WERI-Rb-1 (cell line): ENCODE data around the gene TMEM40.

Experiments used
- DNase-seq: peaks from one replicate; pipeline ENCODE4 v3.0.0-alpha.2; 2020
- H3K27ac ChIP-seq: fragments of 250-450 bp; sonication (Bioruptor Pico); 2 replicates; pipeline ENCODE4 v1.5.1; 2020; ENCODE audit warnings: mild to moderate bottlenecking, moderate library complexity
- H3K27me3 ChIP-seq: fragments of 250-450 bp; sonication (Bioruptor Pico); 2 replicates; pipeline ENCODE4 v1.5.1; 2021; ENCODE audit warnings: mild to moderate bottlenecking, low read depth, moderate library complexity; ENCODE audit not compliant: insufficient read depth, severe bottlenecking
- H3K36me3 ChIP-seq: fragments of 250-450 bp; sonication (Bioruptor Pico); 2 replicates; pipeline ENCODE4 v1.5.1; 2020; ENCODE audit warnings: mild to moderate bottlenecking, moderate library complexity
- H3K4me3 ChIP-seq: 2 replicates; pipeline ENCODE4 v1.5.1; 2011; ENCODE audit warnings: low read depth, mild to moderate bottlenecking, control low read depth, low read length
- H3K9me3 ChIP-seq: fragments of 250-450 bp; sonication (Bioruptor Pico); 2 replicates; pipeline ENCODE4 v1.5.1; 2021; ENCODE audit warnings: mild to moderate bottlenecking, moderate library complexity; ENCODE audit not compliant: severe bottlenecking
- TF ChIP-seq, protein P1 (sequence below): IDR thresholded peaks from 2 replicates; pipeline ENCODE4 v1.5.1; 2011; ENCODE audit warnings: low read depth, mild to moderate bottlenecking, control low read depth, inconsistent platforms, low read length

The TMEM40 gene

DNA sequence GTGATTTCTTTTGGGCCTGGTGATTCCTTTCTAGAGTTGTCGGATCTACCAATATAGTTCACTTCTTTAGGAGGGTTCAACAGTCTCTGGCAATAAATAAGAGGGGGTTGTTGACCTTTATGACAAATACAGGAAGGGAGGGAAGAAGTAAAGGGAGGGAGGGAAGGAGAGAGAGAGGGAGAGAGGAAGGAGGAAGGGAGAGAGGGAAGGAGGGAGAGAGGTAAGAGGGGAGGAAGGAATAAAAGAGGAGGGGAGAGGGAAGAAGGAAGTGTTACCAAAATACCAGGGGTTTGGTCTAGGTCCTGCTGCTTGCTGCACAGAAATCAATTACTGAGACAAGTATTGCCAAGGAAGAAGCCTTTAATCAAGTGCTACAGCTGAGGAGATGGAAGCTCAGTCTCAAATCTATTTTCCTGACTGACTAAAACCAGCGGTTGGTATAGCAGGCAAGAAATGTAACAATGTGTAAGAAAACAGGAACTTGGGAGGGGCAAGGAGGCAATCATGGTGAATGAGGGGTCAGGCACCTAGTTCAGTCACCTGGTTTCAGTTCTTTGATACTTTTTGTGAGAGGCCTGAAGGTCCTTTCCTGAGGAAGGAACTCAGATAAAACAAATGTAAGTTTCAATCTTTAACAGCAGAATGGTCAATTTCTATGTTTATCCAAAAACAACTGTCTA, 14.1 kb upstream of the TMEM40 start:
- Histone ChIP-seq H3K36me3 (no peaks in the 10 kb centered on the region), H3K27me3 (peaks cover 3% of the 10 kb centered on the region), H3K27ac (no peak overlapping the region), H3K9me3 (no peaks in the 10 kb centered on the region), H3K4me3 (no peak overlapping the region)
- no peak for DNase-seq
- TF ChIP-seq, protein P1, sequence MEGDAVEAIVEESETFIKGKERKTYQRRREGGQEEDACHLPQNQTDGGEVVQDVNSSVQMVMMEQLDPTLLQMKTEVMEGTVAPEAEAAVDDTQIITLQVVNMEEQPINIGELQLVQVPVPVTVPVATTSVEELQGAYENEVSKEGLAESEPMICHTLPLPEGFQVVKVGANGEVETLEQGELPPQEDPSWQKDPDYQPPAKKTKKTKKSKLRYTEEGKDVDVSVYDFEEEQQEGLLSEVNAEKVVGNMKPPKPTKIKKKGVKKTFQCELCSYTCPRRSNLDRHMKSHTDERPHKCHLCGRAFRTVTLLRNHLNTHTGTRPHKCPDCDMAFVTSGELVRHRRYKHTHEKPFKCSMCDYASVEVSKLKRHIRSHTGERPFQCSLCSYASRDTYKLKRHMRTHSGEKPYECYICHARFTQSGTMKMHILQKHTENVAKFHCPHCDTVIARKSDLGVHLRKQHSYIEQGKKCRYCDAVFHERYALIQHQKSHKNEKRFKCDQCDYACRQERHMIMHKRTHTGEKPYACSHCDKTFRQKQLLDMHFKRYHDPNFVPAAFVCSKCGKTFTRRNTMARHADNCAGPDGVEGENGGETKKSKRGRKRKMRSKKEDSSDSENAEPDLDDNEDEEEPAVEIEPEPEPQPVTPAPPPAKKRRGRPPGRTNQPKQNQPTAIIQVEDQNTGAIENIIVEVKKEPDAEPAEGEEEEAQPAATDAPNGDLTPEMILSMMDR: no peak

DNA sequence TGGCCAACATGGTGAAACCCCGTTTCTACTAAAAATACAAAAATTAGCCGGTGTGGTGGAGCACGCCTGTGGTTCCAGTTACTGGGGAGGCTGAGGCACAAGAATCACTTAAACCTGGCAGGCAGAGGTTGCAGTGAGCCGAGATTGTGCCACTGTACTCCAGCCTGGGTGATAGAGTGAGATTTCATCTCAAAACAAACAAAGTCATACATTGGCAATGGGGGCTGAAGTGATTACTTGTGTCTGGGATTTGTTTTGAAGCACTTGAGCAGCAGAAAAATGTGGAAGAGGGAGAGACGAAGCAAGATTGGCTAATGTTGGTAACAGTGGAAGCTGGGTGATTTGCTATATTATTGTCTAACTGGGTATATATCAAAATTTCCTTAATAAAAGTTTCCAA, 13.4 kb upstream of the TMEM40 start:
- Histone ChIP-seq H3K4me3 (no peak overlapping the region), H3K27ac (no peak overlapping the region), H3K9me3 (no peaks in the 10 kb centered on the region), H3K27me3 (peaks cover 3% of the 10 kb centered on the region), H3K36me3 (no peaks in the 10 kb centered on the region)
- TF ChIP-seq, protein P1: no peak
- DNase-seq: no peak

DNA sequence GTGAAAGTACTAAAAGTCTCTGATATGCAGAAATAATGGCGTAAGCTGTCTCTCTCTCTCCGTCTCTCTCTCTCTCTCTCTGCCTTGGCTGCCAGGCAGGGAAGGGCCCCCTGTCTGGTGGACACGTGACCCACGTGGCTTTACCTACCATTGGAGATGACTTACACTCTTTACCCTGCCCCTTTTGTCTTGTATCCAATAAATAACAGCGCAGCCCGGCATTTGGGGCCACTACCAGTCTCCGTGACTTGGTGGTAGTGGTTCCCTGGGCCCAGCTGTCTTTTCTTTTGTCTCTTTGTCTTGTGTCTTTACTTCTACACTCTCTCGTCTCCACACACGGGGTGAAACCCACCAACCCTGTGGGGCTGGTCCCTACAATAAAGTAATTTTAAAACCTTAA, 12.2 kb upstream of the TMEM40 start:
- Histone ChIP-seq H3K27ac (no peak overlapping the region), H3K36me3 (no peaks in the 10 kb centered on the region), H3K9me3 (no peaks in the 10 kb centered on the region), H3K4me3 (no peak overlapping the region), H3K27me3 (peaks cover 3% of the 10 kb centered on the region)
- TF ChIP-seq, protein P1: no peak
- no peak for DNase-seq

DNA sequence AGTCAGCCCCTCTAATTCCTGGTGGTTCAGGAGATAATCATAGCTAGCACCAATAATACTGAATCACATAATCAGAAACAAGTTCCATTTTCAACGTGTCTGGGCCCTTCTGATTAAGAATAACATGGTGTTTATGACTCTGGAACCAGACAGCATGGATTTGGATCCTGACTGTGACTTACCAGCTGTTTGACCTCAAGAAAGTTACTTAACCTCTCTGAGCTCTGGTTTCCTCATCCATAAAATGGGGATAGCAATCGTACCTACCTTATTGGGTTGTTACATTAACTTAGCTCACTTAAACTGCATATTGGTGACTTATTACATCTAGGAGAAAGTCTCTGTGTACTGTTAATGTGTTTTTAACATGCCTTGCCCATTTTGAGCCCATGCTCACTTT, 10.7 kb upstream of the TMEM40 start:
- Histone ChIP-seq H3K4me3 (no peak overlapping the region), H3K36me3 (no peaks in the 10 kb centered on the region), H3K27ac (no peak overlapping the region), H3K9me3 (no peaks in the 10 kb centered on the region), H3K27me3 (no peaks in the 10 kb centered on the region)
- no peak for DNase-seq
- TF ChIP-seq, protein P1: no peak

DNA sequence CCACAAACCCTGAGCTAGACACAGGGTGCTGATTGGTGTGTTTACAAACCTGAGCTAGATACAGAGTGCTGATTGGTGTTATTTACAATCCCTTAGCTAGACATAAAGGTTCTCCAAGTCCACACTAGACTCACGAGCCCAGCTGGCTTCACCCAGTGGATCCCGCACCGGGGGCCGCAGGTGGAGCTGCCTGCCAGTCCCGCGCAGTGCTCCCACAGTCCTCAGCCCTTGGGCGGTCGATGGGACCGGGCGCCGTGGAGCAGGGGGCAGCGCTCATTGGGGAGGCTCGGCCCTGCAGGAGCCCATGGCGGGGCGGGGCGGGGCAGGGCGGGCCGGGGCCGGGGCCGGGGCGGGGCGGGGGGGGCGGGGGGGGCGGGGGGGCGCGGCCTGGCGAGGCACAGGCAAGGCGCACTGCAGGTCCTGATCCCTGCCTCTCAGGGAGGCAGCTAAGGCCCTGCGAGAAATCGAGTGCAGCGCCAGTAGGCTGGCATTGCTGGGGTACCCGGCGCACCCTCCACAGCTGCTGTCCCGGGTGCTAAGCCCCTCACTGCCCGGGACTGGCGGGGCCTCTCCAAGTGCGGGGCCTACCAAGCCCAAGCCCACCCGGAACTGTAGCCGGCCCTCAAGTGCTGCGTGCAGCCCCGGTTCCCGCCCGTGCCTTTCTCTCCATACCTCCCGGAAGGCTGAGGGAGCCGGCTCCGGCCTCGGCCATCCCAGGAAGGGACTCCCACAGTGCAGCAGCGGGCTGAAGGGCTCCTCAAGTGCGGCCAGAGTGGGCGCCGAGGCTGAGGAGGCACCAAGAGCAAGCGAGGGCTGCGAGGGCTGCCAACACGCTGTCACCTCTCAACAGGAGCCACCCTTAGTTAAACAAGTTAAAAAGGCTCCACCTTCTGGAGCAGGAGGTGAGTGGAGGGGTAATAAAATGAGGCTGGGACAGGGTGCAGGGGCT, 9.8 kb upstream of the TMEM40 start:
- TF ChIP-seq, protein P1: no peak
- no peak for DNase-seq
- no peak overlapping the region for H3K4me3 ChIP-seq
- H3K27ac ChIP-seq: no peak overlapping the region
- H3K27me3 ChIP-seq: no peaks in the 10 kb centered on the region
- no peaks in the 10 kb centered on the region for H3K9me3 ChIP-seq
- no peaks in the 10 kb centered on the region for H3K36me3 ChIP-seq
